Natural killer cell (primary cell): Measurements from ENCODE around the gene SERPINI1. TPM values are rescaled to one million over a fixed set of nuclear protein-coding genes. Genes with fewer than 3 reads are reported as not detected.

Source experiments
- ATAC-seq, 3 donors: fragments of 150-1000 bp in 2 of 3; fragments of 200-7000 bp in 1 of 3; cut with Tn5 transposase; 1 replicate in 1 of 3; 2 replicates in 2 of 3; pipeline ENCODE4 v1.10.0; 2021; ENCODE audit warnings: mild to moderate bottlenecking in 2 of 3, moderate library complexity in 2 of 3
- DNase-seq, 2 donors: peaks; one replicate each; pipeline versions ENCODE4 v3.0.0 to v3.0.0-alpha.2; 2013 to 2021; ENCODE audit warnings: mixed read lengths in 1 of 2
- H3K27ac ChIP-seq: one replicate; pipeline ENCODE4 v1.5.1; 2013; ENCODE audit warnings: mild to moderate bottlenecking, low read length
- H3K27me3 ChIP-seq: one replicate; pipeline ENCODE4 v1.6.1; 2013; ENCODE audit warnings: low read length; ENCODE audit not compliant: control insufficient read depth, insufficient read depth
- H3K36me3 ChIP-seq: one replicate; pipeline ENCODE4 v1.6.1; 2013; ENCODE audit warnings: low read length; ENCODE audit not compliant: control insufficient read depth, insufficient read depth
- H3K4me1 ChIP-seq: one replicate; pipeline ENCODE4 v1.6.1; 2013; ENCODE audit warnings: low read length; ENCODE audit not compliant: control insufficient read depth, insufficient read depth
- H3K4me3 ChIP-seq: one replicate; pipeline ENCODE4 v1.5.1; 2013; ENCODE audit warnings: low read length
- H3K9me3 ChIP-seq: one replicate; pipeline ENCODE4 v1.6.1; 2013; ENCODE audit warnings: low read length; ENCODE audit not compliant: control insufficient read depth, insufficient read depth
- H3K27ac Mint-ChIP-seq, 2 donors: one replicate each; pipeline ENCODE4 v1.8.0; 2022; ENCODE audit warnings: mild to moderate bottlenecking in 2 of 2, mixed read lengths in 2 of 2, moderate library complexity in 1 of 2
- H3K27me3 Mint-ChIP-seq, 2 donors: one replicate each; pipeline ENCODE4 v1.8.0; 2022; ENCODE audit warnings: low read depth in 2 of 2, mixed read lengths in 2 of 2
- H3K36me3 Mint-ChIP-seq: one replicate; pipeline ENCODE4 v1.8.0; 2022; ENCODE audit warnings: mixed read lengths
- H3K4me1 Mint-ChIP-seq, 2 donors: one replicate each; pipeline ENCODE4 v1.8.0; 2022; ENCODE audit warnings: mixed read lengths in 2 of 2
- H3K4me3 Mint-ChIP-seq: one replicate; pipeline ENCODE4 v1.8.0; 2022; ENCODE audit warnings: mild to moderate bottlenecking, moderate library complexity, mixed read lengths
- H3K9me3 Mint-ChIP-seq, 2 donors: one replicate each; pipeline ENCODE4 v1.8.0; 2022; ENCODE audit warnings: mixed read lengths in 2 of 2
- CTCF ChIP-seq: fragments of 200-600 bp; IDR thresholded peaks from one replicate; pipeline ENCODE4 v1.8.0; 2022; ENCODE audit warnings: antibody characterized with exemption
- WGBS: methylation state at CpG from one replicate; pipeline ENCODE4 v1.1.7; 2013; ENCODE audit warnings: missing lambda C conversion rate; ENCODE audit not compliant: insufficient coverage; 5-methylcytosine and 5-hydroxymethylcytosine counted together
- intact Hi-C: fragments of 100-400 bp; cut with micrococcal nuclease; formaldehyde crosslinking; loops from one replicate; pipeline ENCODE4 v1.14.2; 2022
- total RNA-seq, 4 donors: library from RNA; stranded (reverse); fragments of 120-200 nt in 1 of 4; gene quantifications; one replicate each; pipeline versions ENCODE4 v1.2.3 to v1.2.4, GENCODE V29; 2013 to 2022

The SERPINI1 gene
- total RNA-seq, 3 donors from 2014 or later (not counting 1 experiment from before 2014, with no cell fraction given): 5.6 to 9.3 (median 8.5) TPM

GRCh38 chr3:167835359-167835758, 99.8 kb downstream of the SERPINI1 start:
- H3K27me3 ChIP-seq: no peaks in the 10 kb centered on the region
- DNase-seq (no peak), ATAC-seq (no peak)
- H3K36me3 ChIP-seq: no peaks in the 10 kb centered on the region
- no peaks in the 10 kb centered on the region for H3K9me3 ChIP-seq
- Mint-ChIP-seq H3K4me1 (no peaks in the 10 kb centered on the region), H3K27ac (no peak overlapping the region), H3K4me3 (no peak overlapping the region), H3K9me3 (no peaks in the 10 kb centered on the region), H3K36me3 (no peaks in the 10 kb centered on the region), H3K27me3 (no peaks in the 10 kb centered on the region)
- intact Hi-C loops: no loop called here
- WGBS: 86% methylated on average over 2 of the region's 5 CpGs
- H3K4me3 ChIP-seq: no peak overlapping the region
- TF ChIP-seq CTCF: no peak
- no peaks in the 10 kb centered on the region for H3K4me1 ChIP-seq
- no peak overlapping the region for H3K27ac ChIP-seq

- Histone ChIP-seq H3K27me3 (no peaks in the 10 kb centered on the region), H3K4me1 (no peaks in the 10 kb centered on the region), H3K36me3 (no peaks in the 10 kb centered on the region), H3K4me3 (no peak overlapping the region), H3K27ac (no peak overlapping the region), H3K9me3 (no peaks in the 10 kb centered on the region)
- TF ChIP-seq CTCF: no peak
- DNase-seq (no peak), ATAC-seq (no peak)
- H3K9me3 Mint-ChIP-seq: no peaks in the 10 kb centered on the region
- H3K4me1 Mint-ChIP-seq: no peaks in the 10 kb centered on the region
- WGBS: 79% methylated on average over 3 of the region's 4 CpGs
- H3K27me3 Mint-ChIP-seq: no peaks in the 10 kb centered on the region
- no peak overlapping the region for H3K27ac Mint-ChIP-seq
- no peaks in the 10 kb centered on the region for H3K36me3 Mint-ChIP-seq
- intact Hi-C loops: no loop called here
- H3K4me3 Mint-ChIP-seq: no peak overlapping the region
Observed at GRCh38 chr3:167835953-167836352, 100.4 kb downstream of the SERPINI1 start.

GRCh38 chr3:167837466-167837865, 101.9 kb downstream of the SERPINI1 start:
- Mint-ChIP-seq H3K9me3 (no peaks in the 10 kb centered on the region), H3K27ac (no peak overlapping the region), H3K4me1 (no peaks in the 10 kb centered on the region), H3K4me3 (no peak overlapping the region), H3K36me3 (no peaks in the 10 kb centered on the region), H3K27me3 (no peaks in the 10 kb centered on the region)
- TF ChIP-seq CTCF: no peak
- no peak overlapping the region for H3K4me3 ChIP-seq
- no peaks in the 10 kb centered on the region for H3K9me3 ChIP-seq
- no peak overlapping the region for H3K27ac ChIP-seq
- H3K4me1 ChIP-seq: no peaks in the 10 kb centered on the region
- H3K27me3 ChIP-seq: no peaks in the 10 kb centered on the region
- H3K36me3 ChIP-seq: no peaks in the 10 kb centered on the region
- DNase-seq (no peak), ATAC-seq (no peak)
- WGBS: 61% methylated on average over 2 of the region's 2 CpGs
- intact Hi-C loops: no loop called here

- Mint-ChIP-seq H3K27me3 (no peaks in the 10 kb centered on the region), H3K4me3 (no peak overlapping the region)
- intact Hi-C loops: no loop called here
Observed at GRCh38 chr3:167839460-167840134, 104.1 kb downstream of the SERPINI1 start.

More at GRCh38 chr3:167839460-167840134, 104.1 kb downstream of the SERPINI1 start:
- no peak for DNase-seq
- Mint-ChIP-seq H3K27ac (no peak overlapping the region), H3K9me3 (no peaks in the 10 kb centered on the region), H3K4me1 (no peaks in the 10 kb centered on the region), H3K36me3 (no peaks in the 10 kb centered on the region)
- no peaks in the 10 kb centered on the region for H3K27me3 ChIP-seq
- no peak overlapping the region for H3K4me3 ChIP-seq
- H3K9me3 ChIP-seq: no peaks in the 10 kb centered on the region
- WGBS: 86% methylated on average over 4 of the region's 4 CpGs
- no peak for TF ChIP-seq CTCF
- no peaks in the 10 kb centered on the region for H3K4me1 ChIP-seq
- no peaks in the 10 kb centered on the region for H3K36me3 ChIP-seq
- H3K27ac ChIP-seq: no peak overlapping the region
- ATAC-seq: no peak
